GM23338 (cell line): ENCODE measurements around the gene NTRK3. TPM values are rescaled to one million over a fixed set of nuclear protein-coding genes. Genes with fewer than 3 reads are reported as not detected.

ENCODE experiments used
- ATAC-seq: fragments of 200-7000 bp; cut with Tn5 transposase; 3 replicates; pipeline ENCODE4 v1.9.1; 2020
- DNase-seq: peaks from one replicate; pipeline ENCODE4 v3.0.0-alpha.2; 2015; ENCODE audit warnings: low spot score
- H2AFZ ChIP-seq: fragments of 200-600 bp; sonication (generic); 2 replicates; pipeline ENCODE4 v1.8.0; 2016; ENCODE audit warnings: antibody characterized with exemption, mild to moderate bottlenecking, moderate library complexity
- H3F3A ChIP-seq: fragments of 200-600 bp; sonication (generic); replicated peaks from 2 replicates; pipeline ENCODE4 v1.8.0; 2017; ENCODE audit warnings: antibody characterized with exemption, mixed run types, low read depth
- H3K27ac ChIP-seq: fragments of 200-600 bp; sonication (generic); 2 replicates; pipeline ENCODE4 v1.6.1; 2016; ENCODE audit warnings: low read depth
- H3K27me3 ChIP-seq: fragments of 200-600 bp; sonication (generic); 2 replicates; pipeline ENCODE4 v1.8.0; 2016; ENCODE audit warnings: mild to moderate bottlenecking, mixed run types, moderate library complexity; ENCODE audit not compliant: insufficient read depth
- H3K36me3 ChIP-seq: fragments of 200-600 bp; sonication (generic); 2 replicates; pipeline ENCODE4 v1.8.0; 2016; ENCODE audit warnings: mild to moderate bottlenecking; ENCODE audit not compliant: insufficient read depth
- H3K4me1 ChIP-seq: fragments of 200-600 bp; sonication (generic); 2 replicates; pipeline ENCODE4 v1.8.0; 2016; ENCODE audit warnings: mild to moderate bottlenecking, moderate library complexity; ENCODE audit not compliant: insufficient read depth
- H3K4me2 ChIP-seq: fragments of 200-600 bp; sonication (generic); 2 replicates; pipeline ENCODE4 v1.7.1; 2017; ENCODE audit warnings: mixed run types
- H3K4me3 ChIP-seq: fragments of 200-600 bp; sonication (generic); 2 replicates; pipeline ENCODE4 v1.6.1; 2016; ENCODE audit warnings: mixed run types
- H3K79me2 ChIP-seq: fragments of 200-600 bp; sonication (generic); replicated peaks from 2 replicates; pipeline ENCODE4 v1.8.0; 2017; ENCODE audit warnings: mild to moderate bottlenecking; ENCODE audit not compliant: insufficient read depth
- H3K9me2 ChIP-seq: fragments of 200-600 bp; sonication (generic); 2 replicates; pipeline ENCODE4 v1.8.0; 2017; ENCODE audit not compliant: insufficient read depth
- H4K20me1 ChIP-seq: fragments of 200-600 bp; sonication (generic); replicated peaks from 2 replicates; pipeline ENCODE4 v1.8.0; 2017; ENCODE audit warnings: mild to moderate bottlenecking; ENCODE audit not compliant: insufficient read depth
- H3K27ac Mint-ChIP-seq: 2 replicates; pipeline ENCODE4 v1.8.0; 2020; ENCODE audit warnings: inconsistent platforms, mild to moderate bottlenecking, moderate library complexity, mixed read lengths
- H3K27me3 Mint-ChIP-seq: 3 replicates; pipeline ENCODE4 v1.8.0; 2022; ENCODE audit warnings: low read depth, mild to moderate bottlenecking, moderate library complexity, mixed read lengths, inconsistent platforms; ENCODE audit not compliant: insufficient read depth, poor library complexity
- H3K36me3 Mint-ChIP-seq: 3 replicates; pipeline ENCODE4 v1.8.0; 2021; ENCODE audit warnings: low read depth, mild to moderate bottlenecking, inconsistent platforms, moderate library complexity, mixed read lengths
- H3K4me1 Mint-ChIP-seq: 3 replicates; pipeline ENCODE4 v1.8.0; 2020; ENCODE audit warnings: mild to moderate bottlenecking, inconsistent platforms, mixed read lengths
- H3K4me3 Mint-ChIP-seq: 3 replicates; pipeline ENCODE4 v1.8.0; 2021; ENCODE audit warnings: moderate library complexity, mild to moderate bottlenecking, inconsistent platforms, mixed read lengths
- H3K9me3 Mint-ChIP-seq: 3 replicates; pipeline ENCODE4 v1.8.0; 2020; ENCODE audit warnings: moderate library complexity, mild to moderate bottlenecking, inconsistent platforms, mixed read lengths
- NANOG ChIP-seq: IDR thresholded peaks from 2 replicates; pipeline ENCODE4 v1.6.1; 2016; ENCODE audit warnings: antibody characterized with exemption, borderline replicate concordance
- ZNF331 ChIP-seq: fragments of 250-450 bp; sonication (Bioruptor Pico); IDR thresholded peaks from 2 replicates; pipeline ENCODE4 v1.5.0; 2020; ENCODE audit warnings: low read depth, mild to moderate bottlenecking, moderate library complexity
- polyA plus RNA-seq: library from polyadenylated mRNA; unstranded; fragments of >200 nt; fragmentation: Nextera tagmentation; extraction: Ambion mirVana; gene quantifications from 2 replicates; pipeline ENCODE4 v1.2.1, GENCODE V29; 2016
- total RNA-seq: library from RNA; depleted of rRNA; stranded (reverse); fragments of >200 nt; shearing (Covaris generic); gene quantifications from 2 replicates; pipeline ENCODE4 v1.2.3, GENCODE V29; 2014
- TF ChIP-seq, protein P1 (sequence below), 2 experiments: fragments of 200-600 bp in 1 of 2; sonication (generic) in 1 of 2; conservative IDR thresholded peaks; 2 replicates each; pipeline versions ENCODE4 v1.5.1 to v1.6.1; 2016 to 2017; ENCODE audit warnings: antibody characterized with exemption in 2 of 2, low read depth in 2 of 2, mild to moderate bottlenecking in 2 of 2, moderate library complexity in 1 of 2
- TF ChIP-seq, protein P2 (sequence below): fragments of 250-450 bp; sonication (Bioruptor Pico); IDR thresholded peaks from 2 replicates; pipeline ENCODE4 v1.5.0; 2020; ENCODE audit warnings: mild to moderate bottlenecking, moderate library complexity
- TF ChIP-seq, protein P3 (sequence below): IDR thresholded peaks from one replicate; pipeline ENCODE4 v1.6.1; 2018; ENCODE audit warnings: antibody characterized with exemption; ENCODE audit not compliant: unreplicated experiment

NTRK3 gene
- total and polyA plus RNA-seq, 2 experiments from 2014 or later: 3.1 to 5.3 TPM

- Histone ChIP-seq H3K4me2 (no peak overlapping the region), H3K9me2 (0 out of 2 replicates have a peak, but pooled peaks cover 23% of the 10 kb centered on the region), H3K27ac (no peak overlapping the region), H2AFZ (no peak overlapping the region), H4K20me1 (no peaks in the 10 kb centered on the region), H3K27me3 (no peaks in the 10 kb centered on the region), H3K4me1 (peaks cover 26% of the 10 kb centered on the region), H3K79me2 (no peaks in the 10 kb centered on the region), H3F3A (no peaks in the 10 kb centered on the region), H3K4me3 (no peak overlapping the region), H3K36me3 (no peaks in the 10 kb centered on the region)
- Mint-ChIP-seq H3K9me3 (no peaks in the 10 kb centered on the region), H3K27ac (no peak overlapping the region), H3K27me3 (peaks cover 6% of the 10 kb centered on the region), H3K36me3 (peaks cover 16% of the 10 kb centered on the region; the same call in 2 of the 3 replicates), H3K4me1 (peaks cover 42% of the 10 kb centered on the region), H3K4me3 (no peak overlapping the region)
- TF ChIP-seq ZNF331 (CRISPR knock-in tag) (no peak), NANOG (no peak)
- TF ChIP-seq, protein P1, sequence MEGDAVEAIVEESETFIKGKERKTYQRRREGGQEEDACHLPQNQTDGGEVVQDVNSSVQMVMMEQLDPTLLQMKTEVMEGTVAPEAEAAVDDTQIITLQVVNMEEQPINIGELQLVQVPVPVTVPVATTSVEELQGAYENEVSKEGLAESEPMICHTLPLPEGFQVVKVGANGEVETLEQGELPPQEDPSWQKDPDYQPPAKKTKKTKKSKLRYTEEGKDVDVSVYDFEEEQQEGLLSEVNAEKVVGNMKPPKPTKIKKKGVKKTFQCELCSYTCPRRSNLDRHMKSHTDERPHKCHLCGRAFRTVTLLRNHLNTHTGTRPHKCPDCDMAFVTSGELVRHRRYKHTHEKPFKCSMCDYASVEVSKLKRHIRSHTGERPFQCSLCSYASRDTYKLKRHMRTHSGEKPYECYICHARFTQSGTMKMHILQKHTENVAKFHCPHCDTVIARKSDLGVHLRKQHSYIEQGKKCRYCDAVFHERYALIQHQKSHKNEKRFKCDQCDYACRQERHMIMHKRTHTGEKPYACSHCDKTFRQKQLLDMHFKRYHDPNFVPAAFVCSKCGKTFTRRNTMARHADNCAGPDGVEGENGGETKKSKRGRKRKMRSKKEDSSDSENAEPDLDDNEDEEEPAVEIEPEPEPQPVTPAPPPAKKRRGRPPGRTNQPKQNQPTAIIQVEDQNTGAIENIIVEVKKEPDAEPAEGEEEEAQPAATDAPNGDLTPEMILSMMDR (conservative IDR thresholded peaks at IDR 0.05; ENCODE audit: low read depth in 2 of 2): no peak
- TF ChIP-seq, protein P2, sequence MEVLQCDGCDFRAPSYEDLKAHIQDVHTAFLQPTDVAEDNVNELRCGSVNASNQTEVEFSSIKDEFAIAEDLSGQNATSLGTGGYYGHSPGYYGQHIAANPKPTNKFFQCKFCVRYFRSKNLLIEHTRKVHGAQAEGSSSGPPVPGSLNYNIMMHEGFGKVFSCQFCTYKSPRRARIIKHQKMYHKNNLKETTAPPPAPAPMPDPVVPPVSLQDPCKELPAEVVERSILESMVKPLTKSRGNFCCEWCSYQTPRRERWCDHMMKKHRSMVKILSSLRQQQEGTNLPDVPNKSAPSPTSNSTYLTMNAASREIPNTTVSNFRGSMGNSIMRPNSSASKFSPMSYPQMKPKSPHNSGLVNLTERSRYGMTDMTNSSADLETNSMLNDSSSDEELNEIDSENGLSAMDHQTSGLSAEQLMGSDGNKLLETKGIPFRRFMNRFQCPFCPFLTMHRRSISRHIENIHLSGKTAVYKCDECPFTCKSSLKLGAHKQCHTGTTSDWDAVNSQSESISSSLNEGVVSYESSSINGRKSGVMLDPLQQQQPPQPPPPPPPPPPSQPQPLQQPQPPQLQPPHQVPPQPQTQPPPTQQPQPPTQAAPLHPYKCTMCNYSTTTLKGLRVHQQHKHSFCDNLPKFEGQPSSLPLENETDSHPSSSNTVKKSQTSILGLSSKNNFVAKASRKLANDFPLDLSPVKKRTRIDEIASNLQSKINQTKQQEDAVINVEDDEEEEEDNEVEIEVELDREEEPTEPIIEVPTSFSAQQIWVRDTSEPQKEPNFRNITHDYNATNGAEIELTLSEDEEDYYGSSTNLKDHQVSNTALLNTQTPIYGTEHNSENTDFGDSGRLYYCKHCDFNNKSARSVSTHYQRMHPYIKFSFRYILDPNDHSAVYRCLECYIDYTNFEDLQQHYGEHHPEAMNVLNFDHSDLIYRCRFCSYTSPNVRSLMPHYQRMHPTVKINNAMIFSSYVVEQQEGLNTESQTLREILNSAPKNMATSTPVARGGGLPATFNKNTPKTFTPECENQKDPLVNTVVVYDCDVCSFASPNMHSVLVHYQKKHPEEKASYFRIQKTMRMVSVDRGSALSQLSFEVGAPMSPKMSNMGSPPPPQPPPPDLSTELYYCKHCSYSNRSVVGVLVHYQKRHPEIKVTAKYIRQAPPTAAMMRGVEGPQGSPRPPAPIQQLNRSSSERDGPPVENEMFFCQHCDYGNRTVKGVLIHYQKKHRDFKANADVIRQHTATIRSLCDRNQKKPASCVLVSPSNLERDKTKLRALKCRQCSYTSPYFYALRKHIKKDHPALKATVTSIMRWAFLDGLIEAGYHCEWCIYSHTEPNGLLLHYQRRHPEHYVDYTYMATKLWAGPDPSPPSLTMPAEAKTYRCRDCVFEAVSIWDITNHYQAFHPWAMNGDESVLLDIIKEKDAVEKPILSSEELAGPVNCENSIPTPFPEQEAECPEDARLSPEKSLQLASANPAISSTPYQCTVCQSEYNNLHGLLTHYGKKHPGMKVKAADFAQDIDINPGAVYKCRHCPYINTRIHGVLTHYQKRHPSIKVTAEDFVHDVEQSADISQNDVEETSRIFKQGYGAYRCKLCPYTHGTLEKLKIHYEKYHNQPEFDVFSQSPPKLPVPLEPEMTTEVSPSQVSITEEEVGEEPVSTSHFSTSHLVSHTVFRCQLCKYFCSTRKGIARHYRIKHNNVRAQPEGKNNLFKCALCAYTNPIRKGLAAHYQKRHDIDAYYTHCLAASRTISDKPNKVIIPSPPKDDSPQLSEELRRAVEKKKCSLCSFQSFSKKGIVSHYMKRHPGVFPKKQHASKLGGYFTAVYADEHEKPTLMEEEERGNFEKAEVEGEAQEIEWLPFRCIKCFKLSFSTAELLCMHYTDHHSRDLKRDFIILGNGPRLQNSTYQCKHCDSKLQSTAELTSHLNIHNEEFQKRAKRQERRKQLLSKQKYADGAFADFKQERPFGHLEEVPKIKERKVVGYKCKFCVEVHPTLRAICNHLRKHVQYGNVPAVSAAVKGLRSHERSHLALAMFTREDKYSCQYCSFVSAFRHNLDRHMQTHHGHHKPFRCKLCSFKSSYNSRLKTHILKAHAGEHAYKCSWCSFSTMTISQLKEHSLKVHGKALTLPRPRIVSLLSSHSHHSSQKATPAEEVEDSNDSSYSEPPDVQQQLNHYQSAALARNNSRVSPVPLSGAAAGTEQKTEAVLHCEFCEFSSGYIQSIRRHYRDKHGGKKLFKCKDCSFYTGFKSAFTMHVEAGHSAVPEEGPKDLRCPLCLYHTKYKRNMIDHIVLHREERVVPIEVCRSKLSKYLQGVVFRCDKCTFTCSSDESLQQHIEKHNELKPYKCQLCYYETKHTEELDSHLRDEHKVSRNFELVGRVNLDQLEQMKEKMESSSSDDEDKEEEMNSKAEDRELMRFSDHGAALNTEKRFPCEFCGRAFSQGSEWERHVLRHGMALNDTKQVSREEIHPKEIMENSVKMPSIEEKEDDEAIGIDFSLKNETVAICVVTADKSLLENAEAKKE (CRISPR knock-in tag): no peak
- TF ChIP-seq, protein P3, sequence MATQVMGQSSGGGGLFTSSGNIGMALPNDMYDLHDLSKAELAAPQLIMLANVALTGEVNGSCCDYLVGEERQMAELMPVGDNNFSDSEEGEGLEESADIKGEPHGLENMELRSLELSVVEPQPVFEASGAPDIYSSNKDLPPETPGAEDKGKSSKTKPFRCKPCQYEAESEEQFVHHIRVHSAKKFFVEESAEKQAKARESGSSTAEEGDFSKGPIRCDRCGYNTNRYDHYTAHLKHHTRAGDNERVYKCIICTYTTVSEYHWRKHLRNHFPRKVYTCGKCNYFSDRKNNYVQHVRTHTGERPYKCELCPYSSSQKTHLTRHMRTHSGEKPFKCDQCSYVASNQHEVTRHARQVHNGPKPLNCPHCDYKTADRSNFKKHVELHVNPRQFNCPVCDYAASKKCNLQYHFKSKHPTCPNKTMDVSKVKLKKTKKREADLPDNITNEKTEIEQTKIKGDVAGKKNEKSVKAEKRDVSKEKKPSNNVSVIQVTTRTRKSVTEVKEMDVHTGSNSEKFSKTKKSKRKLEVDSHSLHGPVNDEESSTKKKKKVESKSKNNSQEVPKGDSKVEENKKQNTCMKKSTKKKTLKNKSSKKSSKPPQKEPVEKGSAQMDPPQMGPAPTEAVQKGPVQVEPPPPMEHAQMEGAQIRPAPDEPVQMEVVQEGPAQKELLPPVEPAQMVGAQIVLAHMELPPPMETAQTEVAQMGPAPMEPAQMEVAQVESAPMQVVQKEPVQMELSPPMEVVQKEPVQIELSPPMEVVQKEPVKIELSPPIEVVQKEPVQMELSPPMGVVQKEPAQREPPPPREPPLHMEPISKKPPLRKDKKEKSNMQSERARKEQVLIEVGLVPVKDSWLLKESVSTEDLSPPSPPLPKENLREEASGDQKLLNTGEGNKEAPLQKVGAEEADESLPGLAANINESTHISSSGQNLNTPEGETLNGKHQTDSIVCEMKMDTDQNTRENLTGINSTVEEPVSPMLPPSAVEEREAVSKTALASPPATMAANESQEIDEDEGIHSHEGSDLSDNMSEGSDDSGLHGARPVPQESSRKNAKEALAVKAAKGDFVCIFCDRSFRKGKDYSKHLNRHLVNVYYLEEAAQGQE: no peak
- ATAC-seq: no peak
- no peak for DNase-seq
These were observed 225.1 kb downstream of the NTRK3 start for GRCh38 chr15:88031461-88031860.
